HepG2 (cell line): ENCODE results near the gene ABCC10. TPM values are rescaled to one million over a fixed set of nuclear protein-coding genes. Genes with fewer than 3 reads are reported as not detected.

Source experiments
- CENPX ChIP-seq: sonication (generic); formaldehyde crosslinking; IDR thresholded peaks from 2 replicates; pipeline ENCODE4 v1.9.0; 2021; ENCODE audit warnings: mild to moderate bottlenecking, missing genetic modification reagents, moderate library complexity
- HES4 ChIP-seq: sonication (generic); formaldehyde crosslinking; IDR thresholded peaks from 2 replicates; pipeline ENCODE4 v1.9.0; 2021; ENCODE audit warnings: mild to moderate bottlenecking, missing genetic modification reagents, borderline replicate concordance
- HMG20A ChIP-seq: IDR thresholded peaks from 2 replicates; pipeline ENCODE4 v1.6.1; 2016; ENCODE audit warnings: borderline replicate concordance
- HMG20B ChIP-seq: conservative IDR thresholded peaks from 2 replicates; pipeline ENCODE4 v1.6.1; 2016; ENCODE audit warnings: missing genetic modification reagents, missing compliant biosample characterization
- IKZF4 ChIP-seq: sonication (generic); formaldehyde crosslinking; IDR thresholded peaks from 2 replicates; pipeline ENCODE4 v1.5.1; 2020; ENCODE audit warnings: borderline replicate concordance, mild to moderate bottlenecking, low read depth, missing genetic modification reagents; ENCODE audit errors: not compliant biosample characterization
- MTA1 ChIP-seq: sonication (generic); formaldehyde crosslinking; IDR thresholded peaks from 2 replicates; pipeline ENCODE4 v1.4.0; 2020; ENCODE audit warnings: missing genetic modification reagents, mild to moderate bottlenecking, borderline replicate concordance
- MZF1 ChIP-seq: sonication (generic); formaldehyde crosslinking; IDR thresholded peaks from 2 replicates; pipeline ENCODE4 v1.8.1; 2023; ENCODE audit warnings: mild to moderate bottlenecking, missing genetic modification reagents, borderline replicate concordance
- NBN ChIP-seq: fragments of 450-650 bp; conservative IDR thresholded peaks from 2 replicates; pipeline ENCODE4 v1.6.1; 2017
- PAWR ChIP-seq: sonication (generic); formaldehyde crosslinking; IDR thresholded peaks from 2 replicates; pipeline ENCODE4 v1.4.0; 2020; ENCODE audit warnings: missing genetic modification reagents, mild to moderate bottlenecking, borderline replicate concordance
- PITX1 ChIP-seq: sonication (generic); formaldehyde crosslinking; IDR thresholded peaks from 2 replicates; pipeline ENCODE4 v1.5.1; 2020; ENCODE audit warnings: mild to moderate bottlenecking, missing genetic modification reagents
- RAD51 ChIP-seq: fragments of 450-650 bp; IDR thresholded peaks from 2 replicates; pipeline ENCODE4 v1.6.1; 2016; ENCODE audit warnings: borderline replicate concordance
- SRSF9 ChIP-seq: fragments of 200-400 bp; formaldehyde crosslinking; IDR thresholded peaks from 2 replicates; pipeline ENCODE4 v1.6.1; 2018; ENCODE audit warnings: borderline replicate concordance, mild to moderate bottlenecking, low read depth, low read length; ENCODE audit not compliant: insufficient read depth, poor library complexity, severe bottlenecking
- STAG1 ChIP-seq: sonication (generic); formaldehyde crosslinking; IDR thresholded peaks from 2 replicates; pipeline ENCODE4 v1.4.0; 2020; ENCODE audit warnings: missing genetic modification reagents
- ZBTB1 ChIP-seq: sonication (generic); formaldehyde crosslinking; IDR thresholded peaks from 2 replicates; pipeline ENCODE4 v1.4.0; 2020; ENCODE audit warnings: missing genetic modification reagents, borderline replicate concordance
- ZBTB8A ChIP-seq: sonication (generic); formaldehyde crosslinking; IDR thresholded peaks from 2 replicates; pipeline ENCODE4 v1.4.0; 2020; ENCODE audit warnings: mild to moderate bottlenecking, low read depth, missing genetic modification reagents, borderline replicate concordance
- ZFP41 ChIP-seq: sonication (generic); formaldehyde crosslinking; IDR thresholded peaks from 2 replicates; pipeline ENCODE4 v1.4.0; 2020; ENCODE audit warnings: mild to moderate bottlenecking, missing genetic modification reagents, borderline replicate concordance
- ZKSCAN8 ChIP-seq: IDR thresholded peaks from 2 replicates; pipeline ENCODE4 v1.6.1; 2016; ENCODE audit warnings: borderline replicate concordance, missing genetic modification reagents, missing compliant biosample characterization
- ZNF24 ChIP-seq: fragments of 450-650 bp; IDR thresholded peaks from 2 replicates; pipeline ENCODE4 v1.6.1; 2017; ENCODE audit warnings: antibody characterized with exemption, mild to moderate bottlenecking
- ZNF501 ChIP-seq: sonication (generic); formaldehyde crosslinking; IDR thresholded peaks from 2 replicates; pipeline ENCODE4 v1.5.1; 2020; ENCODE audit warnings: mild to moderate bottlenecking, moderate library complexity, missing genetic modification reagents
- ZNF674 ChIP-seq: sonication (generic); formaldehyde crosslinking; IDR thresholded peaks from 2 replicates; pipeline ENCODE4 v1.5.0; 2020; ENCODE audit warnings: low read depth, mild to moderate bottlenecking, missing genetic modification reagents
- ZNF691 ChIP-seq: sonication (generic); formaldehyde crosslinking; IDR thresholded peaks from 2 replicates; pipeline ENCODE4 v1.4.0; 2020; ENCODE audit warnings: missing genetic modification reagents, low read depth, mild to moderate bottlenecking, borderline replicate concordance
- ZNF776 ChIP-seq: sonication (generic); formaldehyde crosslinking; IDR thresholded peaks from 2 replicates; pipeline ENCODE4 v1.4.0; 2020; ENCODE audit warnings: mild to moderate bottlenecking, missing genetic modification reagents
- ZNF782 ChIP-seq: sonication (generic); formaldehyde crosslinking; IDR thresholded peaks from 2 replicates; pipeline ENCODE4 v1.4.0; 2020; ENCODE audit warnings: missing genetic modification reagents, mild to moderate bottlenecking, borderline replicate concordance
- ZNF83 ChIP-seq: sonication (generic); formaldehyde crosslinking; IDR thresholded peaks from 2 replicates; pipeline ENCODE4 v1.4.0; 2020; ENCODE audit warnings: missing genetic modification reagents, mild to moderate bottlenecking, borderline replicate concordance
- ZXDC ChIP-seq: sonication (generic); formaldehyde crosslinking; IDR thresholded peaks from 2 replicates; pipeline ENCODE4 v1.5.0; 2020; ENCODE audit warnings: mild to moderate bottlenecking, missing genetic modification reagents
- polyA plus RNA-seq, 8 experiments: library from polyadenylated mRNA; depleted of rRNA in 3 of 8; stranded (reverse) in 7 of 8; unstranded in 1 of 8; fragments of >200 nt; fragmentation: Illumina TruSeq in 4 of 8; extraction: Trizol in 4 of 8; gene quantifications; 2 replicates each; pipeline versions ENCODE4 v1.2.1 to v1.2.3, GENCODE V29; 2011 to 2016; ENCODE audit warnings: low read depth in 4 of 8, missing spikeins in 1 of 8, mixed read lengths in 1 of 8; ENCODE audit not compliant: insufficient read depth in 1 of 8
- total RNA-seq, 5 experiments: library from RNA; depleted of rRNA; stranded (reverse); fragments of >200 nt; fragmentation: Illumina TruSeq; extraction: Trizol; gene quantifications; 2 replicates each; pipeline ENCODE4 v1.2.3, GENCODE V29; 2016; ENCODE audit warnings: low read depth in 1 of 5

ABCC10 gene
- total and polyA plus RNA-seq, 2 of the 13 experiments (the other 11 are each of a cell fraction or from before 2014, with no cell fraction given): 16.0 to 24.3 TPM

- no peak for TF ChIP-seq PAWR
- TF ChIP-seq MZF1: no peak
- no peak for TF ChIP-seq HMG20A (CRISPR knock-in tag)
- no peak for TF ChIP-seq HES4 (CRISPR knock-in tag)
- TF ChIP-seq ZNF83 (CRISPR knock-in tag): no peak
- TF ChIP-seq ZBTB1 (CRISPR knock-in tag): no peak
- TF ChIP-seq MTA1: 0 out of 2 replicates have a peak, but pooled peaks have one; percentile 41
- TF ChIP-seq CENPX (CRISPR knock-in tag): no peak
- TF ChIP-seq PITX1 (CRISPR knock-in tag): no peak
- TF ChIP-seq ZNF674 (CRISPR knock-in tag): 0 out of 2 replicates have a peak, but pooled peaks have one; percentile 57
- TF ChIP-seq RAD51: no peak
- TF ChIP-seq HMG20B (CRISPR knock-in tag): no peak
- no peak for TF ChIP-seq ZNF501 (CRISPR knock-in tag)
- no peak for TF ChIP-seq ZKSCAN8 (CRISPR knock-in tag)
- no peak for TF ChIP-seq ZNF691 (CRISPR knock-in tag)
- no peak for TF ChIP-seq SRSF9
- TF ChIP-seq STAG1 (CRISPR knock-in tag): no peak
- no peak for TF ChIP-seq ZBTB8A (CRISPR knock-in tag)
- TF ChIP-seq ZFP41 (CRISPR knock-in tag): no peak
- TF ChIP-seq IKZF4 (CRISPR knock-in tag): peak; percentile 9
- 0 out of 2 replicates have a peak, but pooled peaks have one; percentile 40 for TF ChIP-seq ZXDC (CRISPR knock-in tag)
- no peak for TF ChIP-seq NBN
- TF ChIP-seq ZNF24: no peak
- peak; percentile 39; the same call in 1 of the 2 replicates for TF ChIP-seq ZNF776 (CRISPR knock-in tag)
- peak; percentile 38; the same call in 1 of the 2 replicates for TF ChIP-seq ZNF782 (CRISPR knock-in tag)
Observed at GRCh38 chr6:43435682-43436437, 8.5 kb downstream of the ABCC10 start (continued).
